ENCODE measurements around the gene LRIG1. TPM values are rescaled to one million over a fixed set of nuclear protein-coding genes. Genes with fewer than 3 reads are reported as not detected.

Gene LRIG1
- total and polyA plus RNA-seq, 10 of the 15 experiments (the other 5 are each of a cell fraction or from before 2014, with no cell fraction given) = 0.84 to 16.4 (median 8.1) TPM

- no peak for TF ChIP-seq ZBTB4 (CRISPR knock-in tag; IDR thresholded peaks at IDR 0.05)
- no peak for TF ChIP-seq TBL1XR1 (IDR thresholded peaks at IDR 0.05; ENCODE audit: low read depth, low read length)
- no peak for TF ChIP-seq IRF3 (IDR thresholded peaks at IDR 0.05)
- TF ChIP-seq SUPT20H (IDR thresholded peaks at IDR 0.05; ENCODE audit: borderline replicate concordance, control insufficient read depth, low read depth, low read length) = no peak
- TF ChIP-seq NFIC (IDR thresholded peaks at IDR 0.05; ENCODE audit: low read depth, low read length) = no peak
- no peak for TF ChIP-seq E2F8 (IDR thresholded peaks at IDR 0.05; ENCODE audit: low read depth, partially characterized antibody)
These were observed 123.0 kb downstream of the LRIG1 start (continued) for GRCh38 chr3:66377800-66378199.
